Body of pancreas (tissue), 4 donors: ENCODE results near the gene PLPP3. TPM values are rescaled to one million over a fixed set of nuclear protein-coding genes. Genes with fewer than 3 reads are reported as not detected.

Source experiments
- ATAC-seq: fragments of 150-250 bp; one replicate; pipeline ENCODE4 v1.9.1; 2016
- DNase-seq, 4 donors: peaks; one replicate each; pipeline ENCODE4 v3.0.0-alpha.2; 2019
- H3K27ac ChIP-seq, 4 donors: fragments of 200-600 bp; sonication (generic); 1 replicate in 3 of 4; 2 replicates in 1 of 4; pipeline versions ENCODE4 v1.5.1 to v1.6.1; 2016 to 2019; ENCODE audit warnings: mild to moderate bottlenecking in 1 of 4, mixed read lengths in 1 of 4, moderate library complexity in 1 of 4
- H3K27me3 ChIP-seq, 2 donors: fragments of 200-600 bp; sonication (generic); one replicate each; pipeline ENCODE4 v1.6.0; 2016; ENCODE audit warnings: mild to moderate bottlenecking in 1 of 2
- H3K36me3 ChIP-seq, 2 donors: fragments of 200-600 bp; sonication (generic); replicated peaks in 1 of 2; 2 replicates each; pipeline ENCODE4 v1.5.1; 2016; ENCODE audit warnings: low read depth in 2 of 2; ENCODE audit not compliant: insufficient read depth in 1 of 2
- H3K4me1 ChIP-seq: fragments of 200-600 bp; sonication (generic); one replicate; pipeline ENCODE4 v1.6.0; 2016
- H3K4me3 ChIP-seq, 2 donors: fragments of 200-600 bp; sonication (generic); 1 replicate in 1 of 2; 2 replicates in 1 of 2; pipeline ENCODE4 v1.5.1; 2016 to 2019
- H3K9me3 ChIP-seq, 3 donors: fragments of 200-600 bp; sonication (generic); 1 replicate in 2 of 3; 2 replicates in 1 of 3; pipeline ENCODE4 v1.5.1; 2016
- POLR2A ChIP-seq, 3 donors: fragments of 450-650 bp; IDR thresholded peaks; one replicate each; pipeline ENCODE4 v1.6.1; 2016; ENCODE audit warnings: antibody characterized with exemption in 3 of 3, mild to moderate bottlenecking in 2 of 3
- WGBS, 2 donors: methylation state at CpG; one replicate each; pipeline ENCODE4 v1.1.5; 2017; 5-methylcytosine and 5-hydroxymethylcytosine counted together
- intact Hi-C: fragments of 100-400 bp; cut with DNase I; formaldehyde crosslinking; loops from one replicate; pipeline ENCODE4 v1.15.1; 2023
- small RNA-seq: library from RNA; depleted of rRNA; stranded (forward); fragments of <200 nt; gene quantifications from one replicate; pipeline ENCODE3, GENCODE V24; 2016
- total RNA-seq, 2 donors: library from RNA; depleted of rRNA; stranded (reverse); fragments of >200 nt; gene quantifications; one replicate each; pipeline ENCODE4 v1.1.0, GENCODE V29; 2016
- TF ChIP-seq, protein P1 (sequence below), 7 experiments: fragments of 450-650 bp in 4 of 7; fragments of 200-600 bp in 3 of 7; sonication (generic) in 3 of 7; IDR thresholded peaks; one replicate each; pipeline ENCODE4 v1.5.1; 2016 to 2019; ENCODE audit warnings: antibody characterized with exemption in 7 of 7

The PLPP3 gene
- total RNA-seq, 2 donors from 2014 or later, result 35.8 to 52.7 TPM

DNA sequence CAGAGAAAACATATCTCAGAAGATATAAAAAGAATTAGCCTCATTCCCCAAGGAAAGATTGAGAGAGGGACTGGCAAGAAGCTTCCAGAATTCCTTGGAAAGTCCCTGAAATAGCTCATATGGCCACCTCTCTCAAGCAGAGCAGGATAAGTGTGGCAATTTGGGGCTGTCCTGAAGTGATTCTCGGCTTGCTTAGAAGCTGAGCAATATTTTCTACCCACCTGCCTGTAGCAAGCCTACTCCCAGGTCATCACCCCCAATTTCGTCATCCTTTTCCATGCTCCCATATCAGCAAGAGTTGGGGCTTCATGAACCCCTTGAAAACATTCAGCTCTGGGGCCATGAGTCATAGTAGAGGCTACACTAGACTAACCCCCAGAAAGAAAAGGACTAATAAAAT, 131.5 kb downstream of the PLPP3 start:
- Histone ChIP-seq H3K27ac (no peak overlapping the region), H3K36me3 (no peaks in the 10 kb centered on the region), H3K4me1 (no peaks in the 10 kb centered on the region), H3K9me3 (no peaks in the 10 kb centered on the region), H3K4me3 (no peak overlapping the region), H3K27me3 (no peaks in the 10 kb centered on the region)
- TF ChIP-seq, protein P1, sequence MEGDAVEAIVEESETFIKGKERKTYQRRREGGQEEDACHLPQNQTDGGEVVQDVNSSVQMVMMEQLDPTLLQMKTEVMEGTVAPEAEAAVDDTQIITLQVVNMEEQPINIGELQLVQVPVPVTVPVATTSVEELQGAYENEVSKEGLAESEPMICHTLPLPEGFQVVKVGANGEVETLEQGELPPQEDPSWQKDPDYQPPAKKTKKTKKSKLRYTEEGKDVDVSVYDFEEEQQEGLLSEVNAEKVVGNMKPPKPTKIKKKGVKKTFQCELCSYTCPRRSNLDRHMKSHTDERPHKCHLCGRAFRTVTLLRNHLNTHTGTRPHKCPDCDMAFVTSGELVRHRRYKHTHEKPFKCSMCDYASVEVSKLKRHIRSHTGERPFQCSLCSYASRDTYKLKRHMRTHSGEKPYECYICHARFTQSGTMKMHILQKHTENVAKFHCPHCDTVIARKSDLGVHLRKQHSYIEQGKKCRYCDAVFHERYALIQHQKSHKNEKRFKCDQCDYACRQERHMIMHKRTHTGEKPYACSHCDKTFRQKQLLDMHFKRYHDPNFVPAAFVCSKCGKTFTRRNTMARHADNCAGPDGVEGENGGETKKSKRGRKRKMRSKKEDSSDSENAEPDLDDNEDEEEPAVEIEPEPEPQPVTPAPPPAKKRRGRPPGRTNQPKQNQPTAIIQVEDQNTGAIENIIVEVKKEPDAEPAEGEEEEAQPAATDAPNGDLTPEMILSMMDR (IDR thresholded peaks at IDR 0.05), result no peak
- TF ChIP-seq POLR2A (IDR thresholded peaks at IDR 0.05), result no peak
- 76 to 86% methylated on average over 2 of the region's 2 CpGs for WGBS, 2 donors
- intact Hi-C loops, result no loop called here
- ATAC-seq (no peak), DNase-seq (no peak)

DNA sequence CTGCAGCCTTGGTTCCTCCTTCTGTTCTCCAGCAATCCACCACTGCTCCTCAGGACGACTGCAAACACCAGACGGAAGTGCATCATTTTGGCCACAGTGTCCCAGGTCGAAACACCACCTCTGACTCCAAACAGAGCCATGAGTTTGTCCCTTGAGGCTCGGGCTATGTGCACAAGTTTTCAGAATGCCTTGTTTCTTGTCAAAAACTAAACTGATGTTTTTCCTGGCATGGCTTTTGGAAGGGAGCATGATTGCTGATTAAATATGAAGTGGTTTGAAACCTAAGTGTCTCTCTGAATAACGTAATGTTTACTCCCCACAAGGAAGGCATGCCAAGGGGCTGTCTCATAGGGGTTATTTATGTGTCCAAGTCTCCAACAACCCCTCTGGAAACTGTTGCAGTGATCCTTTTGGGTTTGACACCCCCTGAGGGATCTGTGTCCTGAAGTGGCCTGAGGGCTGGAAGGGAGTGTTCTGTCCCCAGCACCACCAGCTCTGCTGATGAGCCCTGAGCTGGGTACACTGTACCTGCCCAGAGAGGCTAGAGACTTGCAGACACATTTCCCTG, 132.7 kb downstream of the PLPP3 start:
- Histone ChIP-seq H3K9me3 (no peaks in the 10 kb centered on the region), H3K27ac (no peak overlapping the region), H3K4me1 (no peaks in the 10 kb centered on the region), H3K27me3 (no peaks in the 10 kb centered on the region), H3K4me3 (no peak overlapping the region), H3K36me3 (no peaks in the 10 kb centered on the region)
- DNase-seq (peak in 3 of 4 donors; percentile 13 to 21 (median 19)), ATAC-seq (peak; percentile 49)
- intact Hi-C loops, result no loop called here
- WGBS, 2 donors, result 59 to 71% methylated on average over 3 to 5 of the region's 5 CpGs
- TF ChIP-seq POLR2A (IDR thresholded peaks at IDR 0.05), result no peak
- TF ChIP-seq, protein P1 (IDR thresholded peaks at IDR 0.05), result no peak

- H3K4me3 ChIP-seq, result no peak overlapping the region
- intact Hi-C loops, result no loop called here
- no peaks in the 10 kb centered on the region for H3K9me3 ChIP-seq
- WGBS, 2 donors, result 68 to 75% methylated on average over 7 of the region's 7 CpGs
- no peaks in the 10 kb centered on the region for H3K27me3 ChIP-seq
- DNase-seq (no peak), ATAC-seq (no peak)
- H3K27ac ChIP-seq, result no peak overlapping the region
- no peaks in the 10 kb centered on the region for H3K36me3 ChIP-seq
- TF ChIP-seq, protein P1 (IDR thresholded peaks at IDR 0.05), result no peak
- TF ChIP-seq POLR2A (IDR thresholded peaks at IDR 0.05), result no peak
- H3K4me1 ChIP-seq, result no peaks in the 10 kb centered on the region
Measured at GRCh38 chr1:56444960-56445646, 134.3 kb downstream of the PLPP3 start.

Small RNA genes lying within 50 kb of the gene (small RNA-seq; reads per million reads assigned to genes)
- gene AC099789.1, result not detected

Other genes starting within 250 kb of the PLPP3 start
- gene PRKAA2, start 65.8 kb upstream of the PLPP3 start, total RNA-seq, result 1 to 10 TPM; 3.3 to 7.5 TPM
- 1 to 10 TPM; 2.3 to 3.4 TPM for gene FYB2, start 239.8 kb upstream of the PLPP3 start, total RNA-seq